ENCODE measurements around the gene SNX15. TPM values are rescaled to one million over a fixed set of nuclear protein-coding genes. Genes with fewer than 3 reads are reported as not detected.
"Not testable (repeated sequence)": the region's sequence is repeated elsewhere in the genome, so short reads cannot be mapped to it uniquely, and the experiment has no call there.

SNX15 gene
- total RNA-seq, 1 donor from 2014 or later: 40.4 TPM

- Mint-ChIP-seq H3K27me3 (ENCODE audit: unreplicated experiment) (peaks cover 2% of the 10 kb centered on the region), H3K27ac (ENCODE audit: unreplicated experiment) (no peak overlapping the region), H3K4me3 (ENCODE audit: unreplicated experiment) (no peak overlapping the region), H3K36me3 (ENCODE audit: unreplicated experiment) (peaks cover 4% of the 10 kb centered on the region), H3K4me1 (ENCODE audit: low read depth, unreplicated experiment) (peaks cover 3% of the 10 kb centered on the region), H3K9me3 (ENCODE audit: unreplicated experiment) (peaks cover 3% of the 10 kb centered on the region)
- no peak for DNase-seq
- TF ChIP-seq CTCF (IDR thresholded peaks at IDR 0.05; ENCODE audit: partially characterized antibody, unreplicated experiment): no peak
Measured at GRCh38 chr11:65021509-65021908, 5.7 kb upstream of the SNX15 start.

- not testable (repeated sequence) for H3K27ac Mint-ChIP-seq (ENCODE audit: unreplicated experiment); H3K4me3 Mint-ChIP-seq (ENCODE audit: unreplicated experiment); H3K27me3 Mint-ChIP-seq (ENCODE audit: unreplicated experiment); H3K36me3 Mint-ChIP-seq (ENCODE audit: unreplicated experiment); H3K9me3 Mint-ChIP-seq (ENCODE audit: unreplicated experiment); H3K4me1 Mint-ChIP-seq (ENCODE audit: low read depth, unreplicated experiment); DNase-seq
Measured at GRCh38 chr11:65023502-65023901, 3.7 kb upstream of the SNX15 start.

- no peak for DNase-seq
- no peak for TF ChIP-seq CTCF (IDR thresholded peaks at IDR 0.05; ENCODE audit: partially characterized antibody, unreplicated experiment)
- no peaks in the 10 kb centered on the region for H3K27me3 Mint-ChIP-seq (ENCODE audit: unreplicated experiment)
- H3K9me3 Mint-ChIP-seq (ENCODE audit: unreplicated experiment): peaks cover 3% of the 10 kb centered on the region
- peaks cover 9% of the 10 kb centered on the region for H3K4me1 Mint-ChIP-seq (ENCODE audit: low read depth, unreplicated experiment)
- H3K27ac Mint-ChIP-seq (ENCODE audit: unreplicated experiment): peak overlapping the region; percentile 84
- no peaks in the 10 kb centered on the region for H3K36me3 Mint-ChIP-seq (ENCODE audit: unreplicated experiment)
- peak overlapping the region; percentile 81 for H3K4me3 Mint-ChIP-seq (ENCODE audit: unreplicated experiment)
Measured at GRCh38 chr11:65026810-65027209, 429 bp upstream of the SNX15 start.

GRCh38 chr11:65032216-65032615 lies 5.0 kb downstream of the SNX15 start:
- Mint-ChIP-seq H3K4me3 (ENCODE audit: unreplicated experiment) (no peak overlapping the region), H3K27ac (ENCODE audit: unreplicated experiment) (no peak overlapping the region), H3K36me3 (ENCODE audit: unreplicated experiment) (no peaks in the 10 kb centered on the region), H3K9me3 (ENCODE audit: unreplicated experiment) (no peaks in the 10 kb centered on the region), H3K27me3 (ENCODE audit: unreplicated experiment) (peaks cover 4% of the 10 kb centered on the region), H3K4me1 (ENCODE audit: low read depth, unreplicated experiment) (peaks cover 2% of the 10 kb centered on the region)
- no peak for DNase-seq
- TF ChIP-seq CTCF (IDR thresholded peaks at IDR 0.05; ENCODE audit: partially characterized antibody, unreplicated experiment): no peak

- H3K4me1 Mint-ChIP-seq (ENCODE audit: low read depth, unreplicated experiment): no peaks in the 10 kb centered on the region
- H3K27ac Mint-ChIP-seq (ENCODE audit: unreplicated experiment): no peak overlapping the region
- peaks cover 5% of the 10 kb centered on the region for H3K27me3 Mint-ChIP-seq (ENCODE audit: unreplicated experiment)
- TF ChIP-seq CTCF (IDR thresholded peaks at IDR 0.05; ENCODE audit: partially characterized antibody, unreplicated experiment): no peak
- H3K36me3 Mint-ChIP-seq (ENCODE audit: unreplicated experiment): no peaks in the 10 kb centered on the region
- no peak overlapping the region for H3K4me3 Mint-ChIP-seq (ENCODE audit: unreplicated experiment)
- no peak for DNase-seq
- no peaks in the 10 kb centered on the region for H3K9me3 Mint-ChIP-seq (ENCODE audit: unreplicated experiment)
Measured at GRCh38 chr11:65034423-65034822, 7.2 kb downstream of the SNX15 start.

GRCh38 chr11:65035579-65035978 lies 8.3 kb downstream of the SNX15 start:
- Mint-ChIP-seq H3K27ac (ENCODE audit: unreplicated experiment) (no peak overlapping the region), H3K9me3 (ENCODE audit: unreplicated experiment) (peaks cover 2% of the 10 kb centered on the region), H3K4me1 (ENCODE audit: low read depth, unreplicated experiment) (no peaks in the 10 kb centered on the region), H3K27me3 (ENCODE audit: unreplicated experiment) (peaks cover 5% of the 10 kb centered on the region), H3K36me3 (ENCODE audit: unreplicated experiment) (no peaks in the 10 kb centered on the region), H3K4me3 (ENCODE audit: unreplicated experiment) (no peak overlapping the region)
- DNase-seq: no peak
- TF ChIP-seq CTCF (IDR thresholded peaks at IDR 0.05; ENCODE audit: partially characterized antibody, unreplicated experiment): no peak

All from glutamatergic neuron (in vitro differentiated cells).